ENCODE results near the gene TMEM208.

TMEM208 gene

DNA sequence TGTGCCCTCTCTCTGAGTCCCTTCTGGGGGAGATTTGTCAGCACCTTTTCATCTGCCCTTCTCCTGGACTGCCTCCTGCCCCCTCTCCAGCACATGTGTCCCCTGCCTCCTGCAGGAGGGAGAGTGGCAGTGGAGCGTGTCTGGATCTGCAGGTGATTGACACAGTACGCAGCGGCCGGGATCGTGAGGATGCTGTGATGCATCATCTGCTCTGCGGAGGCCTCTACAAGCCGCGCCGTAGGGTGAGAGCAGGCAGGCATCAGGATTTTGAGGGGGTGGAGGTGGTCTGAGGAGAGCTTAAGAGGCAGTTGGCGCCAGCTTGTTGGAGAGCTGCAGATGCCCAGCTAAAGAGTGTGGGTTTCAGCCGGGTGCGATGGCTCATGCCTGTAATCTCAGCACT, 32.8 kb downstream of the TMEM208 start:
- H3K4me3 ChIP-seq (ENCODE audit: low read depth, low read length) = no peak overlapping the region
- DNase-seq (ENCODE audit: low read depth) = no peak
- TF ChIP-seq, protein P1, sequence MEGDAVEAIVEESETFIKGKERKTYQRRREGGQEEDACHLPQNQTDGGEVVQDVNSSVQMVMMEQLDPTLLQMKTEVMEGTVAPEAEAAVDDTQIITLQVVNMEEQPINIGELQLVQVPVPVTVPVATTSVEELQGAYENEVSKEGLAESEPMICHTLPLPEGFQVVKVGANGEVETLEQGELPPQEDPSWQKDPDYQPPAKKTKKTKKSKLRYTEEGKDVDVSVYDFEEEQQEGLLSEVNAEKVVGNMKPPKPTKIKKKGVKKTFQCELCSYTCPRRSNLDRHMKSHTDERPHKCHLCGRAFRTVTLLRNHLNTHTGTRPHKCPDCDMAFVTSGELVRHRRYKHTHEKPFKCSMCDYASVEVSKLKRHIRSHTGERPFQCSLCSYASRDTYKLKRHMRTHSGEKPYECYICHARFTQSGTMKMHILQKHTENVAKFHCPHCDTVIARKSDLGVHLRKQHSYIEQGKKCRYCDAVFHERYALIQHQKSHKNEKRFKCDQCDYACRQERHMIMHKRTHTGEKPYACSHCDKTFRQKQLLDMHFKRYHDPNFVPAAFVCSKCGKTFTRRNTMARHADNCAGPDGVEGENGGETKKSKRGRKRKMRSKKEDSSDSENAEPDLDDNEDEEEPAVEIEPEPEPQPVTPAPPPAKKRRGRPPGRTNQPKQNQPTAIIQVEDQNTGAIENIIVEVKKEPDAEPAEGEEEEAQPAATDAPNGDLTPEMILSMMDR (IDR thresholded peaks at IDR 0.05; ENCODE audit: control insufficient read depth, extremely low read depth, insufficient read depth) = no peak

DNA sequence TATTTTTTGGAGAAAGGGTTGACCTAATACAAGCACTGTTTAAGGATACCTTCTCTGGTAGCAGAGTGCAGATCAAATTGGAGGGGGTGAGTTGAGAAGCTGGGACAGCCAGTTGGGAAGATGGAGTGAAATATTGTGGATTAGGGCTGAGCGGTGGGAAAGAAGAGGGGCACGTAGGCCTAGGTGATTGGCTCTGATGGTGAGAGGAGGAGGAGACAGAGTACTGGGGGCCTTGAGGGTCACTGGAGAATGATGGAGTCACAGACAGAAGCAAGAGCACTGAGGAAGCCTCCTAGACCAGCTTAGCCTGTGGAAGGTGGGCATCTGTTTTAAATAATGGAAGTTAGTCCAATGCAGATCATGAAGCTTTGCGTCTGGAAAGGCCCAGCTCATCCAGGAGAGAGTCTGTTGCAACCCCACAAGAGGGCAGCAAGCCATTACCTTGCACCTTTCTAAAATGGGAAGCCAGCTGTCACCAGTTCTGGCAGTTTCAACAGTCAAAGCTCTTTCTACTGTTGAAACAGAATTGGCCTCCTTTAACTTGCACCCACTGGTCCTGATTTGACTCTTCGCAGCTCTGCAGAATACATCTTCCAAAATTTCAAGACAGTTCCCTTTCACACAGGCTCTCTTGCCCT, 33.6 kb downstream of the TMEM208 start:
- no peak for DNase-seq (ENCODE audit: low read depth)
- TF ChIP-seq, protein P1 (IDR thresholded peaks at IDR 0.05; ENCODE audit: control insufficient read depth, extremely low read depth, insufficient read depth) = peak; percentile 76
- no peak overlapping the region for H3K4me3 ChIP-seq (ENCODE audit: low read depth, low read length)

DNA sequence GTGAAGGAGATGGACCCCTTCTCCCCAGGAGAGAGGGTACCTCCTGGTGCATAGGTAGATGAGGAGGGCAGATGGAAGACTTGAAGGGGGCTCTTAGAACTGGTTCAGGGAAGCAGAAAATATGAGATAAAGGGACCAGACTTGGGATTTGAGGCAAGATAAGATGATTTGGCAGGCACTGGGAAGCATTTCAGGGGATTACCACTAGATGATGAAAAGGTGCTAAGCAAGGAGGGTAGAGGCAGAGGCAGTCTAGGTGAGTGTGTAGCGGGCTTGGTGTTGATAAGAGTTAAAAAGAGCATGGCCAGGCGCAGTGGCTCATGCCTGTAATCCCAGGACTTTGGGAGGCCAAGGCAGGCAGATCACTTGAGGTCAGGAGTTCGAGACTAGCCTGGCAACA, 36.3 kb downstream of the TMEM208 start:
- TF ChIP-seq, protein P1 (IDR thresholded peaks at IDR 0.05; ENCODE audit: control insufficient read depth, extremely low read depth, insufficient read depth) = no peak
- DNase-seq (ENCODE audit: low read depth) = no peak
- H3K4me3 ChIP-seq (ENCODE audit: low read depth, low read length) = no peak overlapping the region

DNA sequence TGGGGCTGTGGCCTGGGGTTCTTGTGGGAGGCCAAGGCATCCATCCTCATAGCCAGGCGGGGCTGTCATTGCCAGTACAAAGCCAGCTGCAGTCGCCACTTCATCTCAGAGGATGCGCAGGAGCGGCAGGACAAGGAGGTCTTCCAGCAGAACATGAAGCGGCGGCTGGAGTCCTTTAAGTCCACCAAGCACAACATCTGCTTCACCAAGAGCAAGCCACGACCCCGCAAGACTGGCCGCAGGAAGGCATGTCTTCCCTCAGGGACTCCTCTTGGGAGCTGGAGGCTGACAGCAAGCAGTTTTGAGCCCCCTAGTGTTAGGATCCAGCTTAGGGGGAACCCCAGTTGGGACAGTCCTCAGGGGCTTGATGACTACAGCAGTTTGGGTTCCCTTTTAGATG, 37.3 kb downstream of the TMEM208 start:
- DNase-seq (ENCODE audit: low read depth) = no peak
- TF ChIP-seq, protein P1 (IDR thresholded peaks at IDR 0.05; ENCODE audit: control insufficient read depth, extremely low read depth, insufficient read depth) = no peak
- no peak overlapping the region for H3K4me3 ChIP-seq (ENCODE audit: low read depth, low read length)

DNA sequence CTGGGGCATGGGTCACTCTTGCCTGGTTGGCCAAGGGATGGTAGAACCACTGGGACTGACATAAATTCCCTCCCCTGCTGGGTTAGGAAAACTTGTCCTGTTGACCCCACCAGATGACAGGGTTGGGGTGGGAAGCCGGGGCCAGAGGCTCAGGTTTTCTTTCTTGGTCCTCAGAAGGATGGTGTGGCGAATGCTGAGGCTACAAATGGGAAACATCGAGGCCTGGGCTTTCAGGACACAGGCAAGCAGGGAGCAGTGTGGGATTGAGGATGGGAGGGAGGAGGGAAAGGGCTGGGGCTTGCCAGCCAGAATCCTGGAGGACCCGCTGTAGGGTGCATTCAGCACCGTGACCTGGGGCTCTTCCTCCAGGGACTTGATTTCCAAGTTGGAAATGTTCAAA, 37.9 kb downstream of the TMEM208 start:
- no peak overlapping the region for H3K4me3 ChIP-seq (ENCODE audit: low read depth, low read length)
- TF ChIP-seq, protein P1 (IDR thresholded peaks at IDR 0.05; ENCODE audit: control insufficient read depth, extremely low read depth, insufficient read depth) = no peak
- DNase-seq (ENCODE audit: low read depth) = no peak

DNA sequence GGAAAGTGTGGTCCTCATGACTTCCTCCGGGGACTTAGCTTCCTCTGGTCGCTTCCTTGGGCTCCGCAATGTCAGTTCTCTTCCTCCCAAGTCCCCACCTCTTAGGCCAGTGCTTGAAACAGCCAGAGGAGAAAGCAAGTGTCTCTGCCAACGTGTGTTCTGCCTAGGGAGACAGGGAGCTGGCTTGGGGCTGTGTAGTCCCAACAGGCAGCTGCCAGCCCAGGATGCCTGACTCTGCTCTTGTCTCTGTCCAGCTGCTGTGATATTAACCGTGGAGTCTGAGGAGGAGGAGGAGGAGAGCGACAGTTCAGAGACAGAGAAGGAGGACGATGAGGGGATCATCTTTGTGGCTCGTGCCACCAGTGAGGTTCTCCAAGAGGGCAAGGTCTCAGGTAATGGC, 38.9 kb downstream of the TMEM208 start:
- no peak for DNase-seq (ENCODE audit: low read depth)
- TF ChIP-seq, protein P1 (IDR thresholded peaks at IDR 0.05; ENCODE audit: control insufficient read depth, extremely low read depth, insufficient read depth) = no peak
- H3K4me3 ChIP-seq (ENCODE audit: low read depth, low read length) = no peak overlapping the region

DNA sequence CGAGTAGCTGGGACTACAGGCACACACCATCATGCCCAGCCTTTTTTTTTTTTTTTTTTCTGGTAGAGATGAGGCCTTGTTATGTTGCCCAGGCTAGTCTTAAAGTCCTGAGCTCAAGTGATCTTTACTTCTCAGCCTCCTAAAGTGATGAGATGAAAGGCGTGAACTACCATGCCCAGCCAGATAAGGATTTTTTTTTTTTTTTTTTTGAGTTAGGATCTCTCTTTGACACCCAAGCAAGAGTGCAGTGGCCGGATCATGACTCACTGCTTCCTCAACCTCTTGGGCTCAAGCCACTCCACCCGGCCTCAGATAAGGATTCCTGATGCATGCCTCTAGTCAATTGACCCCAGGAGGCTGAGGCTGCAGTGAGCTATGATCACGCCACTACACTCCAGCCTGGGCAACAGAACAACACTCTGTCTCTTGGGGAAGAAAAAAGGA, 41.2 kb downstream of the TMEM208 start:
- no peak for DNase-seq (ENCODE audit: low read depth)
- H3K4me3 ChIP-seq (ENCODE audit: low read depth, low read length) = no peak overlapping the region
- TF ChIP-seq, protein P1 (IDR thresholded peaks at IDR 0.05; ENCODE audit: control insufficient read depth, extremely low read depth, insufficient read depth) = no peak

Data from LNCaP clone FGC (cell line).